NCI-H2171 (cell line): ENCODE measurements around the gene DNAI2.

Source experiments
- DNase-seq: peaks from one replicate; lab custom pipeline; 2025; lab: John Stamatoyannopoulos, UW

The DNAI2 gene

GRCh38 chr17:74307984-74308773, 34.1 kb downstream of the DNAI2 start:
- DNase-seq = no peak

- no peak for DNase-seq
These were observed 35.9 kb downstream of the DNAI2 start for GRCh38 chr17:74309902-74310301.

- no peak for DNase-seq
These were observed 40.8 kb downstream of the DNAI2 start for GRCh38 chr17:74314877-74315276.

GRCh38 chr17:74316220-74316619, 42.2 kb downstream of the DNAI2 start:
- DNase-seq = no peak

- no peak for DNase-seq
These were observed 43.0 kb downstream of the DNAI2 start for GRCh38 chr17:74317071-74317470.

GRCh38 chr17:74318391-74318790, 44.4 kb downstream of the DNAI2 start:
- DNase-seq = no peak

GRCh38 chr17:74324521-74324920, 50.5 kb downstream of the DNAI2 start:
- DNase-seq = no peak

GRCh38 chr17:74325376-74325742, 51.3 kb downstream of the DNAI2 start:
- no peak for DNase-seq

- no peak for DNase-seq
These were observed 51.8 kb downstream of the DNAI2 start, which contains the start of gene KIF19 for GRCh38 chr17:74325743-74326379. TSS of gene KIF19 (plus strand) at chr17:74326226. CDS start at chr17:74326350, 124 bp downstream.

GRCh38 chr17:74326506-74326905, 52.5 kb downstream of the DNAI2 start:
- no peak for DNase-seq

GRCh38 chr17:74328487-74328886, 54.5 kb downstream of the DNAI2 start:
- no peak for DNase-seq

GRCh38 chr17:74329378-74329777, 55.3 kb downstream of the DNAI2 start:
- no peak for DNase-seq

- no peak for DNase-seq
These were observed 56.4 kb downstream of the DNAI2 start for GRCh38 chr17:74330446-74330845.

- peak; percentile 89 for DNase-seq
These were observed 58.1 kb downstream of the DNAI2 start for GRCh38 chr17:74332017-74332650.

- peak; percentile 96 for DNase-seq
These were observed 58.8 kb downstream of the DNAI2 start for GRCh38 chr17:74332763-74333283.

- DNase-seq = no peak
These were observed 60.5 kb downstream of the DNAI2 start for GRCh38 chr17:74334393-74335039.

GRCh38 chr17:74335529-74336062, 61.6 kb downstream of the DNAI2 start:
- DNase-seq = no peak

GRCh38 chr17:74336307-74336706, 62.3 kb downstream of the DNAI2 start:
- no peak for DNase-seq

GRCh38 chr17:74337834-74338500, 63.9 kb downstream of the DNAI2 start:
- peak; percentile 74 for DNase-seq

GRCh38 chr17:74339537-74340195, 65.6 kb downstream of the DNAI2 start:
- no peak for DNase-seq

- peak; percentile 36 for DNase-seq
These were observed 66.5 kb downstream of the DNAI2 start for GRCh38 chr17:74340470-74341023.
